ENCODE results near the gene ARHGAP35. TPM values are rescaled to one million over a fixed set of nuclear protein-coding genes. Genes with fewer than 3 reads are reported as not detected.

The ARHGAP35 gene
- polyA plus RNA-seq, 1 of the 3 experiments (the other 2 are of a cell fraction): 25.1 TPM

GRCh38 chr19:46898731-46899130, 37.9 kb downstream of the ARHGAP35 start:
- TF ChIP-seq RXRA (IDR thresholded peaks at IDR 0.05; ENCODE audit: borderline replicate concordance, low read depth) (no peak), FOSL2 (IDR thresholded peaks at IDR 0.05; ENCODE audit: borderline replicate concordance, low read depth) (no peak), NFIC (IDR thresholded peaks at IDR 0.05; ENCODE audit: borderline replicate concordance) (no peak), USF2 (IDR thresholded peaks at IDR 0.05; ENCODE audit: borderline replicate concordance, low read depth, low read length) (no peak), RAD21 (IDR thresholded peaks at IDR 0.05; ENCODE audit: low read length) (no peak)
- TF ChIP-seq, protein P1, sequence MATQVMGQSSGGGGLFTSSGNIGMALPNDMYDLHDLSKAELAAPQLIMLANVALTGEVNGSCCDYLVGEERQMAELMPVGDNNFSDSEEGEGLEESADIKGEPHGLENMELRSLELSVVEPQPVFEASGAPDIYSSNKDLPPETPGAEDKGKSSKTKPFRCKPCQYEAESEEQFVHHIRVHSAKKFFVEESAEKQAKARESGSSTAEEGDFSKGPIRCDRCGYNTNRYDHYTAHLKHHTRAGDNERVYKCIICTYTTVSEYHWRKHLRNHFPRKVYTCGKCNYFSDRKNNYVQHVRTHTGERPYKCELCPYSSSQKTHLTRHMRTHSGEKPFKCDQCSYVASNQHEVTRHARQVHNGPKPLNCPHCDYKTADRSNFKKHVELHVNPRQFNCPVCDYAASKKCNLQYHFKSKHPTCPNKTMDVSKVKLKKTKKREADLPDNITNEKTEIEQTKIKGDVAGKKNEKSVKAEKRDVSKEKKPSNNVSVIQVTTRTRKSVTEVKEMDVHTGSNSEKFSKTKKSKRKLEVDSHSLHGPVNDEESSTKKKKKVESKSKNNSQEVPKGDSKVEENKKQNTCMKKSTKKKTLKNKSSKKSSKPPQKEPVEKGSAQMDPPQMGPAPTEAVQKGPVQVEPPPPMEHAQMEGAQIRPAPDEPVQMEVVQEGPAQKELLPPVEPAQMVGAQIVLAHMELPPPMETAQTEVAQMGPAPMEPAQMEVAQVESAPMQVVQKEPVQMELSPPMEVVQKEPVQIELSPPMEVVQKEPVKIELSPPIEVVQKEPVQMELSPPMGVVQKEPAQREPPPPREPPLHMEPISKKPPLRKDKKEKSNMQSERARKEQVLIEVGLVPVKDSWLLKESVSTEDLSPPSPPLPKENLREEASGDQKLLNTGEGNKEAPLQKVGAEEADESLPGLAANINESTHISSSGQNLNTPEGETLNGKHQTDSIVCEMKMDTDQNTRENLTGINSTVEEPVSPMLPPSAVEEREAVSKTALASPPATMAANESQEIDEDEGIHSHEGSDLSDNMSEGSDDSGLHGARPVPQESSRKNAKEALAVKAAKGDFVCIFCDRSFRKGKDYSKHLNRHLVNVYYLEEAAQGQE (IDR thresholded peaks at IDR 0.05; ENCODE audit: low read depth, low read length): no peak
- TF ChIP-seq, protein P2, sequence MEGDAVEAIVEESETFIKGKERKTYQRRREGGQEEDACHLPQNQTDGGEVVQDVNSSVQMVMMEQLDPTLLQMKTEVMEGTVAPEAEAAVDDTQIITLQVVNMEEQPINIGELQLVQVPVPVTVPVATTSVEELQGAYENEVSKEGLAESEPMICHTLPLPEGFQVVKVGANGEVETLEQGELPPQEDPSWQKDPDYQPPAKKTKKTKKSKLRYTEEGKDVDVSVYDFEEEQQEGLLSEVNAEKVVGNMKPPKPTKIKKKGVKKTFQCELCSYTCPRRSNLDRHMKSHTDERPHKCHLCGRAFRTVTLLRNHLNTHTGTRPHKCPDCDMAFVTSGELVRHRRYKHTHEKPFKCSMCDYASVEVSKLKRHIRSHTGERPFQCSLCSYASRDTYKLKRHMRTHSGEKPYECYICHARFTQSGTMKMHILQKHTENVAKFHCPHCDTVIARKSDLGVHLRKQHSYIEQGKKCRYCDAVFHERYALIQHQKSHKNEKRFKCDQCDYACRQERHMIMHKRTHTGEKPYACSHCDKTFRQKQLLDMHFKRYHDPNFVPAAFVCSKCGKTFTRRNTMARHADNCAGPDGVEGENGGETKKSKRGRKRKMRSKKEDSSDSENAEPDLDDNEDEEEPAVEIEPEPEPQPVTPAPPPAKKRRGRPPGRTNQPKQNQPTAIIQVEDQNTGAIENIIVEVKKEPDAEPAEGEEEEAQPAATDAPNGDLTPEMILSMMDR (IDR thresholded peaks at IDR 0.05): no peak
- Histone ChIP-seq H3K4me2 (no peak overlapping the region), H3K27ac (ENCODE audit: low read depth in 2 of 2, low read length in 1 of 2) (no peak overlapping the region)

DNA sequence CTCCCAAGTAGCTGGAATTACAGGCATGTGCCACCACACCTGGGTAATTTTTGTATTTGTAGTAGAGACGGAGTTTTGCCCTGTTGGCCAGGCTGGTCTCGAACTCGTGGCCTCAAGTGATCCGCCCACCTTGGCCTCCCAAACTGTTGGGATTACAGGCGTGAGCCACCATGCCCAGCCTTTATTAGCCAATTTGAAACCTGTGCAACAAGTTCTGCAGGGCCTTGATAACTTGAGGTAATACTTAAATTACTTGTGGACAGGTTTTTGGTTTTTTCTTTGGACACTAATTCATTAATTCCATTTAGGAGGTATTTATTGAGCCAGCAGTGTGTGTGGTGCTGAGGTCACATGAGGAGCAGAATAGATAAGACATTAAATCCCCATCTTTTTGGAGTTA, 39.5 kb downstream of the ARHGAP35 start:
- CTCF ChIA-PET: interaction anchor here (0.6 to 2.2 kb wide), 3 partner anchors 14 to 113 kb away, joined by 3 to 8 read pairs (median 4); no protein-coding TSS in a partner anchor

More at GRCh38 chr19:46898731-46899130, 37.9 kb downstream of the ARHGAP35 start:
- H3K9me3 ChIP-seq: no peaks in the 10 kb centered on the region
- H3K4me3 ChIP-seq (ENCODE audit: low read depth in 2 of 2, low read length in 1 of 2): no peak overlapping the region
- no peaks in the 10 kb centered on the region for H3K36me3 ChIP-seq (replicated peaks in 1 of 2; ENCODE audit: control insufficient read depth in 1 of 2, insufficient read depth in 2 of 2, low read length in 1 of 2)
- ChIA-PET POLR2A (interaction anchor here (1.3 kb wide), 1 partner anchor 37 kb away, joined by 4 read pairs; no protein-coding TSS in a partner anchor), CTCF (interaction anchor here (2.2 kb wide), 1 partner anchor 93 kb away, joined by 8 read pairs; no protein-coding TSS in a partner anchor)
- no peak overlapping the region for H2AFZ ChIP-seq (ENCODE audit: low read depth)
- H3F3A ChIP-seq (replicated peaks; ENCODE audit: insufficient read depth): peaks cover 35% of the 10 kb centered on the region
- H3K9ac ChIP-seq: no peak overlapping the region
- H3K27me3 ChIP-seq (ENCODE audit: insufficient read depth): no peaks in the 10 kb centered on the region
- WGBS (ENCODE audit: low lambda C conversion rate): 79% methylated on average over 5 of the region's 5 CpGs
- H4K20me1 ChIP-seq (ENCODE audit: insufficient read depth): peaks cover 86% of the 10 kb centered on the region
- peaks cover 25 to 46% of the 10 kb centered on the region in 2 experiments for H3K4me1 ChIP-seq (ENCODE audit: control insufficient read depth in 1 of 2, insufficient read depth in 2 of 2, low read depth in 1 of 2, low read length in 1 of 2)
- no peaks in the 10 kb centered on the region for H3K9me2 ChIP-seq
- no peak for DNase-seq
- peaks cover 97% of the 10 kb centered on the region for H3K79me2 ChIP-seq (ENCODE audit: insufficient read depth)

More for the DNA sequence above, 39.5 kb downstream of the ARHGAP35 start:
- peaks cover 36 to 52% of the 10 kb centered on the region in 2 experiments for H3K4me1 ChIP-seq (ENCODE audit: control insufficient read depth in 1 of 2, insufficient read depth in 2 of 2, low read depth in 1 of 2, low read length in 1 of 2)
- no peak overlapping the region for H3K9ac ChIP-seq
- H4K20me1 ChIP-seq (ENCODE audit: insufficient read depth): peaks cover 91% of the 10 kb centered on the region
- no peak overlapping the region for H3K4me3 ChIP-seq (ENCODE audit: low read depth in 2 of 2, low read length in 1 of 2)
- H3K9me3 ChIP-seq: no peaks in the 10 kb centered on the region
- peaks cover 97% of the 10 kb centered on the region for H3K79me2 ChIP-seq (ENCODE audit: insufficient read depth)
- no peaks in the 10 kb centered on the region for H3K27me3 ChIP-seq (ENCODE audit: insufficient read depth)
- 93% methylated on average over 5 of the region's 5 CpGs for WGBS (ENCODE audit: low lambda C conversion rate)
- POLR2A ChIA-PET: no interaction called here
- H3K36me3 ChIP-seq (replicated peaks in 1 of 2; ENCODE audit: control insufficient read depth in 1 of 2, insufficient read depth in 2 of 2, low read length in 1 of 2): no peaks in the 10 kb centered on the region
- no peak for TF ChIP-seq GABPA (IDR thresholded peaks at IDR 0.05; ENCODE audit: low read depth)
- no peak overlapping the region for H3K4me2 ChIP-seq
- DNase-seq: no peak
- no peaks in the 10 kb centered on the region for H3K9me2 ChIP-seq
- H3F3A ChIP-seq (replicated peaks; ENCODE audit: insufficient read depth): peaks cover 47% of the 10 kb centered on the region
- no peak overlapping the region for H2AFZ ChIP-seq (ENCODE audit: low read depth)
- no peak overlapping the region for H3K27ac ChIP-seq (ENCODE audit: low read depth in 2 of 2, low read length in 1 of 2)
